NCI-H128 (cell line): ENCODE measurements around the gene CEBPZ.
A peak's percentile ranks its signal among the peaks of the same experiment; 100 is the strongest.

Source experiments
- DNase-seq: peaks from one replicate; lab custom pipeline; 2025; ENCODE audit not compliant: unreplicated experiment; lab: John Stamatoyannopoulos, UW

The CEBPZ gene

DNA sequence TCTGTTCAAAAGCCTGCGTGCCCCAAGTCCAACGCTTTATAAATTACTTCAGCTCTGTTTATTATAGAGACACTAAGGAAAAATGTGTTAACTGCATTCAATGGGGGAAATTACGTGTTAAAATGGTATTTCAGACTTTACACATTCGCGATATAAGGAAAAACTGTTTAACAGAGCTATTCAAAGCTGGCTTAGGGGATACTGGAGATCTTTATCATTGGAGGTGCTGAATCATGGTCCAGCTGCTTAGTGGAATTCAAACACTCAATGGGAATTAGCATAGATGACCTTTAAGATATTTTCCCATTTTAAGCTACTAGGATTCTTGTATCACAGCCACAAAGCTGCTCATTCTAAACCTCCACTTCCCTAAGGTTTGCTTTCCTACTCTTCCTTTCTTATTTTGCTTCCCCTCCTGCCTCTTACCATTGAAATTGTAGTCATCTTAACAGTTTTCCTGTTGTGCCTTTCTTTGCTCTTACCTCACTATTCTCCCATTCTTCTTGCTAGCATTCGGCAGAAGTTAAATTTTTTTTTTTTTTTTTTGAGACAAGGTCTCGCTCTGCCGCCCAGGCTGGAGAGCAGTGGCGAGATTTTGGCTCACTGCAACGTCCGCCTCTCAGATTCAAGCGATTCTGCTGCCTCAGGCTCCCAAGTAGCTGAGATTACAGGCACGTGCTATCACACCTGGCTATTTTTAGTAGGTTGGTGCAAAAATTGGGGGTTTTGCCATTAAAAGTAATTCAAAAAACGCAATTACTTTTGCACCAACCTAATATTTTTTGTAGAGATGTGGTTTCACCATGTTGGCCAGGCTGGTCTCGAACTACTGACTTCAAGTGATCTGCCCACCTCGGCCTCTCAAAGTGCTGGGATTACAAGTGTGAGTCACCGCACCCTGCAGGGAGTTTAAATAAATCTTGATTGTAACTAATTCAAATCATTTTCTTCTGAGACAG lies 49.4 kb downstream of the CEBPZ start:
- no peak for DNase-seq

DNA sequence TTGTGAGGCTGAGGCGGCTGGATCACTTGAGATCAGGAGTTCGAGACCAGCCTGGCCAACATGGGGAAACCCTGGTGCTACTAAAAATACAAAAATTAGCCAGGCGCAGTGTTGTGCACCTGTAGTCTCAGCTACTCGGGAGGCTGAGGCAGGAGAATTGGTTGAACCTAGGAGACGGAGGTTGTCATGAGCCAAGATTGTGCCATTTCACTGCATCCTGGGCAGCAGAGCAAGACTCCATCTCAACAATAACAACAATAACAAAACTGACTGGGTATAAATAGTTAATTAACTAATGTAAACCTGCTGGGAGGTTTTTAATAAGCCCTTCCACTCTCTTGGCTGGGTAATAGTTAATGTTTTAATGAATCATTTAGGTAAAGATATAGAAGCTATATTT lies 50.8 kb downstream of the CEBPZ start:
- DNase-seq, result no peak

DNA sequence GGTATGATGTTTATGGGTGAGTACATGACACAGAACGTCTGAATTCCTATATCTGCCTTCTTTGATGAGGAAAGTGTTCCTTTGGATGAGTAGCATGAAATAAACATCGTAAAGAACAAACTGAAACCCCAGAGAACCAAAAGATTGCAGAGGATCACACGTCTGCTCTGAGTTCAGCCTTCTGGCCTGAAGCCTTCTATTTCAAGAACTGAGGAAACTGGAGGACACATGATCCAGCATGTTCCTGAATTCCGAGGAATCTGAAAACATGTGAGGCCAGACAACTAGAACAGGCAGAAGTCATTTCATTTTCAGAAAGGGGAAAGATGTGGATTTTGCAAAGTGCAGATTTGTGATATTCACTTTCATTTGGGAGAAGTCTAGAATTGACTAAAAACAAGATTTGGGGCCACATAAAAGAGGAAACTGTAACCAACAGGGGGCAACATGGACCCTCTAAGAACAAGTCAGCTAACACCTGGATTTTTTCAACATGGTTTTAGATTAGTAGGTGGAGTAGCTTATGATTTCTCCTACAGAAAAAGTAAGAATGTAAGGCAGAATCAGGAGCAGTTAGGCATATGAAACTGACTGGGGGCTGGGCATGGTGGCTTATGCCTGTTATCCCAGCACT lies 51.3 kb downstream of the CEBPZ start:
- DNase-seq, result no peak

DNA sequence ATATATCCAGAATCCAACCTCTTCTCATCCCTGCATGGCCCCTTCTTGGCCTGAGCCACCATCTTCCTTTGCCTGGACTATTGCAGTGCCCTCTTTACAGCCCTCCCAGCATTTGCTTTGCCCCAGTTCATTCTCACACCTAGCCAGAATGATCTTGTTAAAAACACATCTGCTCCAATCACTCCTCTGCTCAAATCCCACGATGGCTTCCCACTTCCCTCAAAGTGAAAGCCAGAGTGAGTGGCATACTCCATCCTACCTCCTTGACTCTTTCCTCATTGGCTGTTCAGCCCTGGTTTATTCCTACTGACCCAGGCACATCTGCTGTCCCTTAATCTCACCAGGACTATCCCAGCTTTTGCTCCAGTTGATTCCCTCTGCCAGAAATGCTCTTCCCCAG lies 57.7 kb downstream of the CEBPZ start:
- no peak for DNase-seq

- DNase-seq, result no peak
Measured at GRCh38 chr2:37171624-37171950, 59.8 kb downstream of the CEBPZ start.

DNA sequence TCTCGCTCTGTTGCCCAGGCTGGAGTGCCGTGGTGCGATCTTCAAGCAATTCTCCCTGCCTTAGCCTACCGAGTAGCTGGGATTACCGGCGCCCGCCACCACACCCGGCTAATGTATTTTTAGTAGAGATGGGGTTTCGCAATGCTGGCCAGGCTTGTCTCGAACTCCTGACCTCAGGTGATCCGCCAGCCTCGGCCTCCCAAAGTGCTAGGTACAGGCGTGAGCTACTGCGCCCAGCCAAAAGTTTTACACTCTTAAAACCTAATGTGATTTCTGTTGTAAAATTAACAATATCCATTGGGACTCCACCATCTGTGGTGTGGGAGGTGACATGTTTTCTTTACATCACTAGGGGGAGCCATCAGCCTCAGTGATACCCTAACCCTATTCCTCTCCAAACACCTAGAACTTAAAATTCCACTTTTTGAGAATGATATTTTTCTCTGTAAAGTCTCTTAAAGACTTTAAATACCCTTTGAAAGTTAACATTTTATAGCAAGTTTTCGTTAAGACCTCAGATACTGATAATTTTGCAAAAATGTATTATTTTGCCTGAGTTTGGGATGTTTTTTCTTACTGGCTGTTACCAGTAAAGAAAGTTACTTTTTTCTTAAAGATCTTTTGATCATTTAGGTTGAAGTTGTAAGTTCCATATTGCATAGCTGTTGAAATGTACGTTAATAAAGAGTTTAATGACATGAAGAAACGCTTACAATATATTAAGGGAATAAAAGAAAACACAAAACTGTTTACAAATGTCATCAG lies 63.0 kb downstream of the CEBPZ start:
- DNase-seq, result no peak

DNA sequence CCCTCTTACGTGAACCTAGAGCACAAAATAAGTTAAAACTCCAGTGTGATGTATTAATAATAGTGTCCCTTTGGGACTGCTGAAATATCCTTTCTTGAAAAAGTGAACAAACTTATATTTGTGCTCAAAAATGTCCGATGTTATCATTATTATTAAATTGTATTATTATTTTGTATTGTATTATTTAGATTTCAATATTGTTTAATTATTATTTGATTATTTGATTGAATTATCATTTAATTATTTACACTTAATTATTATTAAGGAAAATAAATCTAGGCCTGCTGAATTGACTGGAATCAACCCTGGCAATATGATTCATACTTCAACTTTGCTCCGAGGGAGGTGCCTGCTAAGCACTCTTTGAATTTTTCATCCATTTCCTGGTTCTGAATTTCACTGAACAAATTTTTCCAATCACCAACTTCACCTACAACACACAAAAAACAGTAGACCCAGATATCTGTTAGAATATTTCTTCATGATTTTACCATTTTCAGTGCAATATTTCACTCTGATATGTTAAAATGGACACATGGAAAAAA lies 63.7 kb downstream of the CEBPZ start:
- no peak for DNase-seq

DNA sequence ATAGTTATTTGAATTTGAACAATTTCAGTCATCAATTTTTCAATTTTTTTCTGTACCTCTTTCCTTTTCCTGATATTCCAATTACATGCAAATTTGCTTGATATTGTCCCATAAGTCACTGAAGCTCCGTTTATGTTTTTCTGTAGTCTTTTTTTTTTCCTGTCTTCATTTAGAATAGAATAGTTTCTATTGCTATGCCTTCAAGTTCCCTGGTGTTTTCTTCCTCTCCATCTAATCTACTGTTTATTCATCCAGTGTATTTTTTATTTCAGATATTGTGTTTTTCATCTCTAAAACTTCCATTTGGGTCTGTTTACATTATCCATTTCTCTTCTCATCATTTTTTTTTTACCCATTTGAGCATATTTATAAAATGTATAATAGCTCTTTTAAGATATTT lies 66.6 kb downstream of the CEBPZ start:
- DNase-seq, result no peak

DNA sequence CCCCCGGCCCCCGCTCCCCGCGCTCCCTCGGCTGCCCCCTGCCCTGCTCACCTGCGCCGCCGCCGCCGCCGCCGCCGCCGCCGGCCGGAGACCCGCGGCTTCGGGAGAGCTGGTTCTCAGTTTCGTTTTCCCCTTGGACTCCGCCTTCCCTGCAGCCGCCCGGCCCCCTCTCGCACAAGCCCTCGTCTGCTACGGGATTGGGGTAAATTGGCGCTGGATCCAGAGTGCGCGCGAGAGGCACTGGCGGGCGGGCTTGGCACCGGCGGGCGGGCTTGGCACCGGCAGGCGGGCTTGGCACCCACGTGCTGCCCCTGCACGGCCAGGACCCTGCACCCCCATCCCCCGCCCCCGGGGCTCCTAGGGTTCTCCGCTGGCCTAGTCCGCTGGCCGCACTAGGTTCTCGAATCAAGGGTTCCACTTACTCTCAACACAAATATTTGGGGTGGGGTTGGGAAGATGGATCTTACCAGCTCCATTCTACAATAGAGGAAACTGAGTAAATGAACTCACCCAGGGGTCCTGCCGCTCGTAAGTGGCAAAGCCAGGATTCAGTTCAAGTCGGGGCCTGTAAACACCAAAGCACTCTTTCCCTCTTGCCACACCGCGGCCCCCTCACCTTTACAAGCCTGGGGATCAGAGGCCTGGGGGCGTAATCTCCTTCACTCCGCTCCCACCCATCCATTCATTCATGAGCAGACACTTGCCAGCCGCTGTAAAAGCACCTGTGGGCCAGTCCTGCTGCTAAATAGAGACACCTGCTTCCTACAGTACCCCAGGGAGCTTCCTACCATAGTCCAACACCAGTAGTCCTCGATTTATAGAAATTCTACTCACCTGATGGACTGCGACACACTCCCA lies 74.3 kb downstream of the CEBPZ start, which contains the start of gene EIF2AK2:
EIF2AK2 (minus strand) TSS at position 124 of the 858 bp plus-strand sequence. CDS start 9,174 bp downstream, outside the sequence.
- peak; percentile 55 for DNase-seq

GRCh38 chr2:37156071-37156856 lies 75.1 kb downstream of the CEBPZ start:
- DNase-seq, result no peak

DNA sequence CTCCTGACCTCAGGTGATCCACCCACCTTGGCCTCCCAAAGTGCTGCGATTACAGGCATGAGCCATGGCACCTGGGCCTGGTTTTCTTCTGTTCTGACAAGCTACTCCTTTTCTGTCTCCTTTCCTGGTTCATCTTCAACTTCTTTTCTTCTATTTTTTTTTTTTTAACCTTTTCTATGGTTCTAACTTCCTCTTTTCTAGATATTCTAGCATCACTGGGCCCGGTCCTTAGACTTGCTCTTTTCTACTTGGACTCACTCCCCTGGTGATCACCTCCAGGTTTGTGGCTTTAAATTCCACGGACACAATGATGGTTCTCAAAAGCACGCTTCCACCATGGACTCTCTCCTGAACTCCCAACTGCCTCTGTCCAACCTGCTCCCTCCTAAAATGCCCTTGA lies 76.6 kb downstream of the CEBPZ start:
- no peak for DNase-seq

DNA sequence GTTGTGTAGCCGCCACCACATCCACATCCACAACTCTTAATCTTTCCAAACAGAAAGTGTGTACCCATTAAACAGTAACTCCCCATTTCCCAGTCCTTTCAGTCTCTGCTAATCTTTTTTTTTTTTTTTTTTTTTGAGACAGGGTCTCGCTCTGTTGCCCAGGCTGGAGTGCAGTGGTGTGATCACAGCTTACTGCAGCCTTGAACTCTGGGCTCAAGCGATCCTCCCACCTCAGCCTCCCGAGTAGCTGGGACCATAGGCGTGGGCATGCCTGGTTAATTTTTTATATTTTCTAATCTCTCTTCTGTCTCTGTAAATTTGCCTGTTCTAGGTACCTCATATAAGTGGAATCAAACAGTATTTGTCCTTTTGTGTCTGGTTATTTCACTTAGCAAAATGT lies 78.2 kb downstream of the CEBPZ start:
- no peak for DNase-seq
